ENCODE results near the gene FAXDC2. TPM values are rescaled to one million over a fixed set of nuclear protein-coding genes. Genes with fewer than 3 reads are reported as not detected.

The FAXDC2 gene
- total and polyA plus RNA-seq, 9 of the 15 experiments (the other 6 are each of a cell fraction or from before 2014, with no cell fraction given), result 2.4 to 30.0 (median 9.9) TPM

DNA sequence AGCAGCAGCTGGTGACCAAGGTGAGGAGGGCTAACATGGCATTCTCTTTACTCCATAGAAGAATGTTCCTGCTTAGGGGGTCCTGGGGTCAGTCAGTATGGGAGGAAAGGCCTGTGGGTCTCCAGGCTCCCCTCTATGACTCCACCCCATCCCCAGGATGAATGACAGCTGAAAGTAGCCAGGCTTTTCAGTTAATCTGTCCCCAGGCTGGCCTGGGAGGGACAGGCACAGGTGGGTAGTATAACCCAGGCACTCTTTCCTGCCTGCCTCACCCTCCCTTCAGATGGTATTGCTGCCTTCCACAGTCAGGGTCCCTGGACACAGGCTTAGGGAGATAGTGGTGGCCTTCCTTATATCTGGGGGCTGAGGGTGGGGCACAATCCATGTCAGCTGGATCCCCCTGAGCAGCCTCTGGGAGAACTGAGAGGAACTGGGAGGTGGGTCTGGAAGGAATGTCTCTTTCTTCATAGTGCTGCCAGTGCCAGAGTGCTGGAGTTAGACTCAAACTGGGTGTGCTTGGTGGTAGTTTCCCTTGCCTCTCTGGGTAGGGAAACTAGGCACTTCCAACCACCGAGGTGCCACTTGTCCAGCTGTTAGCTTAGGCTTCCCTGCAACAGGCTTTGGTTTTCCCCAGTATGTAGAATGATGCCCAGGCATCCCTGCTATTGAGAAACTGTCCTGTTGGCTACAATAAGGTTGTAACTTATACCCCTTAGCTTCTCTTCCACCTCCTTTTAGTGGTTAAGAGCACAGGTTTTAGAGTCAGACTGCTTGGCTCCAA lies 67.4 kb downstream of the FAXDC2 start:
- ChIA-PET POLR2A (interaction anchor here (0.6 to 2.5 kb wide), 6 partner anchors 8 to 50 kb away, joined by 3 to 12 read pairs (median 6); no protein-coding TSS in a partner anchor), CTCF (ENCODE audit: low intra/inter-chr PET ratio) (no interaction called here)
- Histone ChIP-seq H3K27ac (ENCODE audit: extremely low read depth, low read depth, low read length) (peak overlapping the region; percentile 52; the same call in 2 of the 3 replicates), H2AFZ (ENCODE audit: low read depth, low read length) (no peak overlapping the region), H3K9me1 (ENCODE audit: control insufficient read depth, insufficient read depth, low read length) (peaks cover 5% of the 10 kb centered on the region), H3K4me1 (replicated peaks in 1 of 2; ENCODE audit: control insufficient read depth in 2 of 2, insufficient read depth in 2 of 2, low read length in 2 of 2) (peaks cover 33 to 64% of the 10 kb centered on the region in 2 experiments), H3K9me3 (replicated peaks; ENCODE audit: control insufficient read depth, insufficient read depth, low read depth, low read length) (no peaks in the 10 kb centered on the region), H3K27me3 (ENCODE audit: control insufficient read depth in 2 of 2, insufficient read depth in 2 of 2, low read length in 2 of 2) (no peaks in the 10 kb centered on the region), H3K36me3 (ENCODE audit: control insufficient read depth, insufficient read depth, low read length) (peaks cover 61% of the 10 kb centered on the region; the same call in 2 of the 3 replicates), H3K4me3 (no peak overlapping the region), H3K4me2 (ENCODE audit: insufficient read depth, low read length) (peak overlapping the region; percentile 46; the same call in 1 of the 2 replicates), H3K79me2 (ENCODE audit: control insufficient read depth, insufficient read depth, low read length) (peaks cover 99% of the 10 kb centered on the region), H3K9ac (ENCODE audit: insufficient read depth in 1 of 2, low read depth in 2 of 2, low read length in 2 of 2) (peak overlapping the region in 1 of 2 experiments; percentile 66; a peak in 1 of 4 replicates), H4K20me1 (replicated peaks; ENCODE audit: control insufficient read depth, insufficient read depth, low read length) (peaks cover 67% of the 10 kb centered on the region)
- WGBS (ENCODE audit: insufficient coverage, low coverage, missing lambda C conversion rate), result 38% methylated on average over 1 of the region's 1 CpG
- no peak for DNase-seq (ENCODE audit: extremely low read depth in 1 of 4, low spot score in 3 of 4)
- intact Hi-C loops (cut with micrococcal nuclease) (loop anchor here (10.0 kb wide), 1 partner anchor 128 kb away; no protein-coding TSS in a partner anchor), in situ Hi-C loops (cut with MboI) (no loop called here)
- ATAC-seq, result peak; percentile 16
- no peak for FAIRE-seq
- BruUV-seq (replicated peaks), result no TSS peak
- TF ChIP-seq DLX4 (CRISPR knock-in tag; IDR thresholded peaks at IDR 0.05), result no peak
- TF ChIP-seq NFXL1 (CRISPR knock-in tag; IDR thresholded peaks at IDR 0.05), result no peak
- TF ChIP-seq ZNF197 (CRISPR knock-in tag; IDR thresholded peaks at IDR 0.05; ENCODE audit: low read depth), result no peak
- TF ChIP-seq POLR3G (IDR thresholded peaks at IDR 0.05; ENCODE audit: extremely low read depth, insufficient read length, insufficient replicate concordance), result no peak
- no peak for TF ChIP-seq WHSC1 (IDR thresholded peaks at IDR 0.05; ENCODE audit: low read length)
- TF ChIP-seq TFAP4 (CRISPR knock-in tag; IDR thresholded peaks at IDR 0.05; ENCODE audit: borderline replicate concordance), result no peak
- 0 out of 2 replicates have a peak, but pooled peaks have one; percentile 25 for TF ChIP-seq ARID4B (CRISPR knock-in tag; IDR thresholded peaks at IDR 0.05)
- TF ChIP-seq SRF (CRISPR knock-in tag; IDR thresholded peaks at IDR 0.05), result no peak
- no peak for TF ChIP-seq PBX2 (CRISPR knock-in tag; IDR thresholded peaks at IDR 0.05; ENCODE audit: low read depth)
- peak; percentile 30; the same call in 1 of the 2 replicates for TF ChIP-seq PBX2 (tag; conservative IDR thresholded peaks at IDR 0.05; ENCODE audit: low read depth)
- no peak for TF ChIP-seq ZNF3 (CRISPR knock-in tag; IDR thresholded peaks at IDR 0.05)
- TF ChIP-seq HDAC6 (IDR thresholded peaks at IDR 0.05; ENCODE audit: low read depth, low read length), result no peak

Data from K562 (cell line).